Ovary (tissue), 3 donors: ENCODE measurements around the gene LIN28B.

Source experiments
- CTCF ChIP-seq, 3 donors: fragments of 450-650 bp in 2 of 3; fragments of 200-600 bp in 1 of 3; IDR thresholded peaks; one replicate each; pipeline versions ENCODE4 v1.5.1 to v1.8.0; 2016 to 2022; ENCODE audit warnings: antibody characterized with exemption in 3 of 3, mild to moderate bottlenecking in 1 of 3
- POLR2A ChIP-seq: fragments of 450-650 bp; IDR thresholded peaks from one replicate; pipeline ENCODE4 v1.6.1; 2017; ENCODE audit warnings: antibody characterized with exemption, mild to moderate bottlenecking, moderate library complexity
- donor health status: DM: no; HTN: no; CAD: no.

- TF ChIP-seq CTCF (IDR thresholded peaks at IDR 0.05) (no peak), POLR2A (no peak)
Observed at GRCh38 chr6:104957301-104958177, 632 bp downstream of the LIN28B start.
